TTC549 (cell line): ENCODE results near the gene P2RX2.

ENCODE experiments used
- FAIRE-seq: peaks from 2 replicates; lab custom pipeline; 2012; peaks lifted over from hg19 to GRCh38; lab: Jason Lieb, UNC

The P2RX2 gene

GRCh38 chr12:132618683-132619043, at the start of gene P2RX2:
Gene P2RX2, plus strand, starts transcription at chr12:132618776. Its CDS starts 41 bp downstream, at chr12:132618817.
- no peak for FAIRE-seq

GRCh38 chr12:132568826-132569480, 49.6 kb upstream of the P2RX2 start:
- FAIRE-seq: no peak

GRCh38 chr12:132569856-132570480, 48.6 kb upstream of the P2RX2 start:
- no peak for FAIRE-seq

DNA sequence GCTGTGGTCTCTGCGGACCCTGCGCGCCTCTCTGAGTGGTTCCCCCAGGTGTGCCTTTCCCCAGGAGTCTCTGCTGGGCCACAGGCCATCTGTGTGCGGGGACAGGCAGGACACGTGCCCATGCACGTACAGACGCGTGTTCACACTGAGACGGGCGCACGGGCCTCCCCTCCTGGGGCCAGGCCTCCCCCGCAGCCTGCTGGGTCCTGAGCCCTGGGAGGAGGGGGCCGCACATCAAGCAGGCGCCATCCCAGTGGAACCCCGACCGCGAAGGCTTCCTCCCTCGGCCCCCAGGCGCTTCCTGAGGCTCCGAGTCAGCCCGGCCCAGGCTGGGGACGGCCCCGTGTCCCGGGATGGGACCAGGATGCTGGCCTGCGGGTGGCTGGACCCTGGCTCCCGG, 47.9 kb upstream of the P2RX2 start:
- no peak for FAIRE-seq

DNA sequence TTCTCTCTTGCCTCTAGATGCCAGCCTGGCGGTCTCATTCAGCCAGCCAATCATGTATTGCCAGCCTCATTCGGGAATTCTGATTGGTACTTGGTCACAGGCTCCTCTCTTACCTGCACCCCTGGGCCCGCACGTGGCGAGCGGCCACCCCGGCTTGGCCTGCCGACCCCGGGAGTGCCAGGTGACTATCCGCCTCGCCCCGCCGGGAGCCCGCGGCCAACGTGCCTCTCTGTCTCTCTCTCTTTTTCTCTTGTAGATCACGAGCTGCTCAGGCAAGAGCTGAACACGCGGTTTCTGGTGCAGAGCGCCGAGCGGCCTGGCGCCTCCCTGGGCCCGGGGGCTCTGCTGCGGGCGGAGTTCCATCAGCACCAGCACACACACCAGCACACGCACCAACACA, 47.5 kb upstream of the P2RX2 start:
- FAIRE-seq: no peak

DNA sequence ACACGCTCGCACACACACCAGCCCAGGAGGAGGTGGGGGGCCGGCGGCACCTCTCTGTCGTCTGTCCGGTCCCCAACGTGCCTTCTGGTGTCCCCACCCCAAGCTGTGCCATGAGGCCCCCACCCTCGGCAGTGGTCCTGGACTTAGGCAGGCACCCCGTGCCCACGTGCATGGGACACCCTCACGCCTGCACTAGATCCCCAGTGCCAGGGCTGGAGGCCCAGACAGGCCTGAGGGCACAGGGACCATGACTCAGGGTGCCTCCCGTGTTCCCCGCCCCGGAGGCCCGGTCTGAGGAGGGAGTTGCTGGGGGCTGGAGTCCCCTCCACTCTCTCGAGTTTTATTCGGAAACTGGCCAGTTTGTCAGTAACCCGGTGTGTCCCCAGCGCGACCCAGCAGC, 47.0 kb upstream of the P2RX2 start:
- FAIRE-seq: no peak

DNA sequence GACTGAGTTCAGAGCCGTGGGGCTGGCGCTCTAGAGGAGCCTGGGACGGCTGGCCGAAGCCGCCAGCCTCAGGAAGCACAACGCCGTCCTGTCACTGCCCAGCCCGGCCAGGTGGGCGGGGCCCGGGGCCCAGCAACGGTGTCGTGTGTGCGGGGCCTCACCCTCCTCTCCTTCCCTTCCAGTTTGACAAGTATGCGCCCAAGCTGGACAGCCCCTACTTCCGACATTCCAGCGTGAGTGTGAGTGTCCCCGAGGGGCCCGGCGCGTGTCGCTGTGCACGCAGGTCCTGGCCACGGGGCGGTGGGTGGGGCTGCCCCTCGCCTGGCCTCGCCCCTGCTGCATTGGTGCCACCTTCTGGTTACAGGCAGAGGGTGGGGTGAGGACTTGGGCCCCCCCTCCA, 46.5 kb upstream of the P2RX2 start:
- no peak for FAIRE-seq

GRCh38 chr12:132572801-132573760, 45.5 kb upstream of the P2RX2 start:
- no peak for FAIRE-seq

DNA sequence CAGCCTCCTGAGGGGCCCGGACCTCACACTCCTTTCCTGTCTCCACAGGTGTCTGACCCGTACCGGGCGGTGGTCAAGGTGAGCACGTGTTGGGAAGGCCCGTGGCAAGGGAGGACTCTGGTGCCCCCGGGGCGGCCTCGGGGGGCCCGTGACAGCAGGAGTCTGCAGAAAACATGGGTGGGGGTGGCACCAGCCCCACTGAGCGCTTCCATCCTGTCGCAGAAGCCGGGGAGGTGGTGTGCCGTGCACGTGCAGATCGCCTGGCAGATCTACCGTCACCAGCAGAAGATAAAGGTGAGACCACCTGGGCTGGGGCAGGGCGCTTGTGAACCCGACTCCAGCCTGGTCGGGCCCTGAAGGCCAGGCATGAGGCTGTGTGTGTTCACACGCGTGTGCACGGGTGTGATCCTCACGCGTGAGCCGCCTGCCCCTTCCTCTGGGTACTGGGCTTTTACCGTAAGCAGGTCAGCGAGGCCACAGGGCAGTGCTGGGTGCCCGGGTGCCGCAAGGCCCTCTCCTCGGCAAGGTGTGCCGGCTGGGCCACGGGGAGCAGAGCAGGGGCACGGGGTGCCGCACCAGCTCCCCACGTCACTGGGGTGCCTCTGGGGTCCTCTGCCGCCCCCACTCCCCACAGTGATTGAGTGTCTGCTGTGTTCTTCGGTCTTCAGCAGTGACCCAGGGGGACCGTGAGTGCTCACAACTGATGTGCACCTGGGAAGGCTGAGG, 44.1 kb upstream of the P2RX2 start:
- no peak for FAIRE-seq

- no peak for FAIRE-seq
Measured at GRCh38 chr12:132575661-132576060, 42.9 kb upstream of the P2RX2 start.

GRCh38 chr12:132576701-132577100, 41.9 kb upstream of the P2RX2 start:
- no peak for FAIRE-seq

DNA sequence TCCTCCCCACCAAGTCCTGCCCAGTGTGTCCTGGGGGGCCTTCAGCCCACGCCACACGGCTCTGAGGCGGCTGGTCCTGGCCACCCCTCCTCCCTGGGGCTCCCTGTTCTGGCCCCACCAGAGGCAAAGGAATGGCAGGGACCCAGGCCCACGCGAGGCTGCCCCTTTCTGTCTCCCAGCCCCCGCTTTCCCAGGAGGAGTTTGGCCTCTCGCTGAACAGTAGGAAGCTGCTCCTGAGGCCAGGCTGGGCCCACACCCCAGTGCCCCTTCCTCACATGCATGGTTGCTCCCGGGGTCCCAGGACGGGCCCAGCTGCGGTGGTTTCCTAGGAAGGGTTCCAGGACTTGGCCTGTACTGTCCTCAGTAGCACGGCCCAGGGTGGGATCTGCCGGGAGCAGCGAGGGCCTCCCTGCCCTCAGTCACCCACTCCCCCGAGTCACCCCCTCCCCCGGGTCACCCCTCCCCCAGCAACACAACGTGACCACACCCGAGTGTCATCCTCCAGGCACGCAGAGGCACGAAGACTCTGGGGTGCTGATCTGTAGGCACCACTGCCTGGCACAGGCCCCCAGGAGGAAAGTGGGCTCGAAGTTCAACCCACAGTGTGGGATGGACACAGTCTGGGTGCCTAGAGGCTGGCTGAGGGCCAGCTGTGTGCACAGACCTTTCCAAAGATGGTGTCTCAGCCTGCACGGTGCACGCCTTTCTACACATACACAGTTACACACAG, 41.2 kb upstream of the P2RX2 start:
- no peak for FAIRE-seq

GRCh38 chr12:132578118-132578517, 40.5 kb upstream of the P2RX2 start:
- FAIRE-seq: no peak

DNA sequence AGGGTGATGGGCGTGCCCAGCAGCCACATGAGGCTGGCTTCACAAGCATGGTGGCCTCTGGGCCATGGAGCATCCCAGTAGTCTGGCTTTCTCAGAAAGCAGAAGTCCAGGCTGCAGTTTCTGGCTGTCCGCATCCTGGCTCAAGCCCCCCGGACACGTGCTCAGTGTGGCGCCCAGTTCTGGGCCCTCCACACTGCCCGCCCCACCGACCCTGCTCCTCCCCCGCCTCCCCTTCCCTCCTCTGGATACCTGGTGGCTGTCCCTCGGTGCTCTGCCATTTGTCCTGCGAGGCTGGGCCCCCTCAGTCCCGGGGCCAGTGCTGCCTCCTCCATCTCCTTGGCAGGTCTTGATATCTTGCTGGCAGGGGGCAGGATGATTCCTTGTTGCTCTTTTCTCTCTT, 39.8 kb upstream of the P2RX2 start:
- FAIRE-seq: no peak

DNA sequence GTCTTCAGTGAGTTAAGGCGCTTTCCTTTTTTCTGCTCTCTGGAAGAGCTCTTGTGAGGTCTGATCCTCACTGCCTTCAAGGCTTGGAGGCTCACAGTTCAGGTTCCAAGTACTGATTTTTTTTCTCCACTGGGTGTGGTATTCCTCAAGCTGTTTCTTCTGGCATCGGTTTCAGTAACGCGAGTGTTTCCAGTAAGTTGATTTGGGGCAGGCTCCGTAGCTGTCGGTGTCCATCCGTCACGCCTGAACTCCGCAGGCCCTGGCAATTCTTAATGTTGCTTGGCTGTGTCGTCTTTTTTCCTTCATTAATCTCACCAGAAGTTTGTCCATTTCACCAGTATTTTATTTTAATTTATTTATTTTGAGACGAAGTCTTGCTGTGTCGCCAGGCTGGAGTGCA, 38.8 kb upstream of the P2RX2 start:
- no peak for FAIRE-seq

GRCh38 chr12:132580701-132581292, 37.8 kb upstream of the P2RX2 start:
- FAIRE-seq: no peak

GRCh38 chr12:132581348-132582057, 37.1 kb upstream of the P2RX2 start:
- FAIRE-seq: no peak

DNA sequence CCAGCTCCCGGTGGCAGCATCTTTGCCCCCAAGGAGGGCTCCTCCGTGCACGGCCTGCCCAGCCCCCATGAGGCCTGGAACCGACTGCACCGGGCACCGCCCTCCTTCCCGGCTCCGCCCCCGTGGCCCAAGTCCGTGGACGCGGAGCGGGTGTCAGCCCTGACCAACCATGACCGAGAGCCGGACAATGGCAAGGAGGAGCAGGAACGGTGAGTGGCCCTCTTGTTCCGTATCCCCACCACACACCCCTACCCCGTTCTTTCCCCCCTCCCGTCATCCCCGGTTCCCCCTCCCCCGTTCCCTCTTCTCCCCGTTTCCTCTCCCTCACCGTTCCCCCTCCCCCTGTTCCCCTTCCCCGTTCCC, 36.5 kb upstream of the P2RX2 start:
- no peak for FAIRE-seq

DNA sequence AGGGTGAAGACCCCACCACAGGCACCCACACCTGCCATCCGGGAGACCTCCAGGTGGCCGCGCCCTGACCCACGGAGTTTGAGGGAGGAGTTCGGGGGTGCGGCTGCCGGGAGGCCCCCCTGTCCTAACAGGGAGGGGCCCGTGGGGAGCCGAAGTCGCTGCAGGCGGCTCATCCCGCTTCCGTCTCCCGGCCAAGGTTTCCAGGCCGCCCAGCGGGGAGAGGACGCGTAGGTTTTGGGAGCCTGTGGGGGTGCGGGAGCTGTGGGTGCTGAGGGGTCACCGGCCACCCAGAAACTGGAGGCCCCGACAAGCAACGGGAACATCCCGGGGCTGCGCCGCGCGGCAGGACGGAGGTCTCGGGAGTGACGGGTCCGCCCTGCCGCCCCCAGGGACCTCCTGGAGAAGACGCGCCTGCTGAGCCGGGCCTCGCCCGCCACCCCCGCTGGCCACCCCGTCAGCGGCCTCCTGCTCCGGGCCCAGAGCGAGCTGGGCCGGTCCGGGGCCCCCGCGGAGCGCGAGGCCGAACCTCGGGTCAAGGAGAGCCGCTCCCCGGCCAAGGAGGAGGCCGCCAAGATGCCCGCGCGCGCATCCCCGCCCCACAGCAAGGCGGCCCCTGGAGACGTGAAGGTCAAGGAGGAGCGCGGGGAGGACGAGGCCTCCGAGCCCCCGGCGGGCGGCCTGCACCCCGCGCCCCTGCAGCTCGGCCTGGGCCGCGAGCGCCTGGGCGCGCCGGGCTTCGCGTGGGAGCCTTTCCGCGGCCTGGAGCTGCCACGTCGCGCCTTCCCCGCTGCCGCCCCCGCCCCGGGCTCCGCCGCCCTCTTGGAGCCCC, 35.8 kb upstream of the P2RX2 start:
- FAIRE-seq: no peak

DNA sequence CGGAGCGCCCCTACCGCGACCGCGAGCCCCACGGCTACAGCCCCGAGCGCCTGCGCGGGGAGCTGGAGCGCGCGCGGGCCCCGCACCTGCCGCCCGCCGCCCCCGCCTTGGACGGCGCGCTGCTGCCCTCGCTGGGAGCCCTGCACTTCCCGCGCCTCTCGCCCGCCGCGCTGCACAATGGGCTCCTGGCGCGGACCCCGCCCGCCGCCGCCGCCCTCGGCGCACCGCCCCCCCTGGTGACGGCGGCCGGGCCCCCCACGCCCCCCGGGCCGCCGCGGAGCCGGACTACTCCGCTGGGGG, 35.2 kb upstream of the P2RX2 start:
- no peak for FAIRE-seq
